Activated CD8-positive, alpha-beta memory T cell treated with anti-CD3 and anti-CD28 coated beads, Interleukin-2, amount 50 U/mL, for 1 hour (primary cell): ENCODE data around the gene FAS.

ENCODE experiments used
- DNase-seq: peaks from one replicate; pipeline ENCODE4 v3.0.0-alpha.2; 2020; ENCODE audit errors: extremely low read depth

FAS gene

DNA sequence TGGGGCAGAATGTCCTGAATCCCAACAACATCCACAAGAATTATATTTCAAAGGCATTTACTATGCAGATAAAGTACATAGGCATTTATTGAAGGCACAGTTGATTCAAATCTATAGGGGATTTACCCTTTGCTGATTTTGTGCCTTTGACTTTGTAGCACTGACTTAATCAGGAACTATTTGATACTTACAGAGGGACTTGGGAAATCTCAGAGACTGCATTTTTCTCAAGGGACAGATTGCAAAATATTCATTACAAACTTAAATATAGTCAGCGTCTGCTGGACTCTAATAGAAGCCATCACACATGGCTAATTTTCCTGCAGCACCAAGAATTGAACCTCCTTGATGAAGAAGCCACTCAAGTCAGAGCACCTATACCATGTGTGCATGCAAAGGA, 44.9 kb downstream of the FAS start:
- DNase-seq: no peak

- DNase-seq: no peak
These were observed 46.5 kb downstream of the FAS start for GRCh38 chr10:89037096-89037495.

GRCh38 chr10:89042562-89042961, 52.0 kb downstream of the FAS start:
- no peak for DNase-seq

DNA sequence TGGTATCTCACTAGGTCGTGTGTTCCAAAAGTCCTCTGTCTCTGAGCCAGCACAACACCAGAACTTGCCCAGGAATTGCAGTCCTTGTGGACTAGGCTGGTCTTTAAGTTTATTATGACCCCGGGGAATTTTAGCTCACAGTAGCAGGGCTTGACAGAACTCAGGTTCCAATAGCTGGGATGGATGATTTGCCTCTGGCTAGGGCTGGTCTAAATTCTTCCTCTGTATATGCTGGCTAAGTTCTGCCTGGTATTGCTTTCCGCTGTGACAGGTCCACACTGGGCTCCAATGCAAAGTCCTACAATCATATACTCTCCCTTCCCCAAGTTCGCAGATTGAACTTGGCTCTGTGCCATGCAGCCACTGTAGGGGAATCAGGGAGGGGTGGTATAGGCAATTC, 52.5 kb downstream of the FAS start:
- DNase-seq: no peak

- DNase-seq: no peak
These were observed 56.8 kb downstream of the FAS start for GRCh38 chr10:89047397-89047796.

DNA sequence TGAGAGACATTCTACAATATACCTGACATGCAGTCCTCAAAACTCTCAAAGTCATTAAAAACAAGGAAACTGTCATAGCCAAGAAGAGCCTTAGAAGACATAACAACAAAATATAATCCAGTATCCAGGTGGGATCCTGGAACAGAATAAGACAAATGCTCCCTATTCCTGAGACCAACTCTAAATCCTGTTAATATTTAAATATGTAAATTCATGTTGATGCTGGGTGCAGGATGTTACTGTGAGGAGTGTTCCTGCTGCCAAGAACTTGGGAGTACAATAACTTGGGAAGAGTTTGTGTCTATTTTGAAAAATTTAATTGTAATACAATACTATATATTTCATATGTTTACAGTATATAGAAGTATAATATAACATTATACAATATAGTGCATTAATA, 61.0 kb downstream of the FAS start:
- no peak for DNase-seq

GRCh38 chr10:89053555-89053954, 63.0 kb downstream of the FAS start:
- DNase-seq: no peak

DNA sequence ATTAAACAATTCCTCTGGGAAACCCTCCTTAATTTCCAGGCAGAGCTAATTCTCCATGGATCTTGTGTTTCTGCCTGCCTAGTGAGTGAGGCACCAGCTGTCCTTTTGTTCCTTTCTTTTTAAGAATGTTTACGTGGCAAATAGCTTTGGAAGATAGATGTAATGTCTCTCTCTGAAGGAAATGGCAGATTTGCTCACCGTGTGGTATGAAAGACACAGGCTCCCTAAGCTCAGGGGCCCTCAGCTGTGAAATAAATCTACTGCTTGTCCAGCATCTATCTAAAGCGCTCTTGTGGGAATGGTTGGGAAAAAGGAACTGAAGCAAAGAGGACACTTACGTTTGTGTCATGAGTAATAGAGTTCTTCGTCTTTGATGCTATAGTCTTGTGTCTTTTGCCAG, 64.6 kb downstream of the FAS start:
- no peak for DNase-seq

DNA sequence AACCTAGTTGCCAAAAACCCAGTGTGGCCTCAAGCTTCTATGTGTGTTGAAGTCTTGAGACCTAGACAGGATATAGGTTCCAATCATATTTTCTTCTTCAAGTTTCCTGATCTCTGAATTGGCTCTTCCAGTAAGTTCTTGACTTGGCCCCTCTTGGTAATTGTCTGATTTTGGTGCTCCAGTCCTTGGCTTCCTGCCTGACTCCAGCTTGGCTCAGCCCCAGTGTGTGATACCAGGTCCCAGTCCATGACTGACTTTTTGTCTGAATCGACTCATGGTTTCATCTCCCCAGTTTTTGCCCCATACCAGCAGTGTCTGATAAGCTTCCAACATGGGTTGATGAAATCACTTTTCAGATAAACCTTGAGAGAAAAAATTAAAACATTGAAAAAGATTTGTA, 72.3 kb downstream of the FAS start:
- no peak for DNase-seq

GRCh38 chr10:89063465-89063864, 72.9 kb downstream of the FAS start:
- no peak for DNase-seq

- DNase-seq: no peak
These were observed 74.2 kb downstream of the FAS start for GRCh38 chr10:89064748-89065147.
